Measurements from ENCODE around the gene ATP12A. TPM values are rescaled to one million over a fixed set of nuclear protein-coding genes. Genes with fewer than 3 reads are reported as not detected.

ATP12A gene
- total RNA-seq, 4 donors from 2014 or later: not detected

GRCh38 chr13:24663586-24663985 is 16.6 kb upstream of the ATP12A start:
- H3K4me1 ChIP-seq: no peaks in the 10 kb centered on the region
- in situ Hi-C loops (cut with MboI; ENCODE audit: low sequenced_read_pairs in 4 of 4): no loop called here
- no peaks in the 10 kb centered on the region for H3K27me3 ChIP-seq
- ATAC-seq: no peak
- no peak for TF ChIP-seq POLR2A (IDR thresholded peaks at IDR 0.05)
- no peak for TF ChIP-seq CTCF (IDR thresholded peaks at IDR 0.05 in 4 of 5, conservative IDR thresholded peaks at IDR 0.05 in 1 of 5)
- H3K9me3 ChIP-seq: no peaks in the 10 kb centered on the region
- intact Hi-C loops (cut with DNase I; ENCODE audit: low total_unique reads): no loop called here
- no peaks in the 10 kb centered on the region for H3K36me3 ChIP-seq
- DNase-seq: no peak
- no peak overlapping the region for H3K27ac ChIP-seq
- no peak overlapping the region for H3K4me3 ChIP-seq

DNA sequence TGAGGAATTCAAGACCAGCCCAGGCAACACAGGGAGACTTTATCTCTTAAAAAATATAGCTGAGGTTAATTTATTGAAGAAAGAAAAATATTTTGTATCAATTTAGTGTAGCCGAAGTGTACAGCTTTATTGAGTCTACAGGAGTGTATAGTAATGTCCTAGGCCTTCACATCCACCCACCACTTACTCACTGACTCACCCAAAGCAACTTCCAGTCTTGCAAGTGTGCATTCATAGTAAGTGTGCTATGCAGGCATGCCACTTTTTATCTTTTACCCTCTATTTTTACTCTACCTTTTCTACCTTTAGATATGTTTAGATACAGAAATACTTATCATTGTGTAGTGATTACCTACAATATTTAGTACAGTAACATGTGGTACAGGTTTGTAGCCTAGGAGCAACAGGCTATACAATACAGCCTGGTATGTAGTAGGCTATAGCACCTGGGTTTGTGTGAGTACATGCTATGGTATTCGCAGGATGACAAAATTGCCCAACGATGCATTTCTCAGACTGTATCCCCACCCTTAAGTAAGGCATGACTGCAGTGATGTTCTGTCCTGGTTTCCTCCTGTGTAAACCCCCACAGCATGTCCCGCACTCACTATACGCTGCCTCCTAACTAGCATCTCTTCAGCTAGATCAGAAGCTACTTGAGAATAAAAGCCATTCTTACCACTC is 15.3 kb upstream of the ATP12A start:
- Histone ChIP-seq H3K9me3 (no peaks in the 10 kb centered on the region), H3K4me3 (no peak overlapping the region), H3K4me1 (no peaks in the 10 kb centered on the region), H3K36me3 (no peaks in the 10 kb centered on the region), H3K27me3 (no peaks in the 10 kb centered on the region), H3K27ac (no peak overlapping the region)
- intact Hi-C loops (cut with DNase I; ENCODE audit: low total_unique reads) (no loop called here), in situ Hi-C loops (cut with MboI; ENCODE audit: low sequenced_read_pairs in 4 of 4) (no loop called here)
- no peak for TF ChIP-seq CTCF (IDR thresholded peaks at IDR 0.05 in 4 of 5, conservative IDR thresholded peaks at IDR 0.05 in 1 of 5)
- TF ChIP-seq POLR2A (IDR thresholded peaks at IDR 0.05): no peak
- ATAC-seq: no peak
- no peak for DNase-seq

DNA sequence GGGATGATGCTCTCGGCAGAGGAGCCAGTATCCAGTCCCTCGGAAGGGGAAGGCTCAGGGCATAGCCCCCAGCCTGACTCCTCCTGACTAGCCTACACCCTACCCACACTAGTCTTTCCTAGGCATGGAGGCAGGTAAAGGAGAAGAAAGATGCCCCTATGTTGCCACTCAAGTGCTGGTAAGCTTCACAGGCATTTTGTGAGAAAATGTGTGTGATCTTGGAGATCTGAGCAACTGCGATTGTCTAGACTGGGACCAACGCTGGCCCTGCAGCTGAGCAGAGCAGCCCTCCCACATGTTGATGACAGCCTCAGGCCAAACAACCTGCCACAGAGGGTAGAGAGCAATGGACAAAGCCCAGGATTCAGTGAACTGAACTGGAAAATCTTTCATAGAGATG is 11.7 kb upstream of the ATP12A start:
- no peak overlapping the region for H3K27ac ChIP-seq
- intact Hi-C loops (cut with DNase I; ENCODE audit: low total_unique reads) (no loop called here), in situ Hi-C loops (cut with MboI; ENCODE audit: low sequenced_read_pairs in 4 of 4) (no loop called here)
- H3K36me3 ChIP-seq: no peaks in the 10 kb centered on the region
- no peak overlapping the region for H3K4me3 ChIP-seq
- TF ChIP-seq CTCF (IDR thresholded peaks at IDR 0.05 in 4 of 5, conservative IDR thresholded peaks at IDR 0.05 in 1 of 5) (no peak), POLR2A (IDR thresholded peaks at IDR 0.05) (no peak)
- no peak for DNase-seq
- no peaks in the 10 kb centered on the region for H3K4me1 ChIP-seq
- H3K9me3 ChIP-seq: no peaks in the 10 kb centered on the region
- no peak for ATAC-seq
- H3K27me3 ChIP-seq: no peaks in the 10 kb centered on the region

DNA sequence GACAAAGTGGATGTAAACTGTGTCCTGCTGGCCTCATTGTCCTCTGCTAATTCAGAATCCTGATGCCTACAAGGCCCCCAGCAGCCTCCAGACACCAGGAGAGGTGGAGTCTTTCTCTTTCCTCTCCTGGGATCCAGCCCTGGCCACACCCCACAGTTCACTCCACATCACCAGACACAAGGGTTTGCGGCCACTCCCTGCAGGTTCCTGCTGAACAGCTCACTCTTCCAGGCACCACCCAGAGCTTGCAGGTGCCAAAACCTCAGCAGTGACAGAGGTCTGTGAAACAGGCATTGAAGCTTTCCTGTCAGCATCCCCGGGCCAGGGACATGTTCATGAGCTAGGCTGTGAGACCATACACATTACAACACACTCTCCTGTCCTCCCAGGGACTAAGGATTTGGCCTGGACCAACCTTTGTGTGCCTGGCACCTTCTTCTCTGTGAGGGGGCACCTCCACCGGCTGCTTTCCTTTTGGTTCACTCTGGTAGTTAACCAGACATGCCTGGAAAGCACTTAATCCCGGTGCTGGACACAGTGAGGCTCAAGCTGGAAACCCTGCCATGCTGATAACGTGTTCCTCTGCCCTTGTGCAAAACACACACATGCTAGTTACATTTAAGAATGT is 11.1 kb upstream of the ATP12A start:
- TF ChIP-seq POLR2A (IDR thresholded peaks at IDR 0.05) (no peak), CTCF (IDR thresholded peaks at IDR 0.05 in 4 of 5, conservative IDR thresholded peaks at IDR 0.05 in 1 of 5) (no peak)
- Histone ChIP-seq H3K9me3 (no peaks in the 10 kb centered on the region), H3K4me1 (no peaks in the 10 kb centered on the region), H3K4me3 (no peak overlapping the region), H3K36me3 (no peaks in the 10 kb centered on the region), H3K27ac (no peak overlapping the region), H3K27me3 (no peaks in the 10 kb centered on the region)
- no peak for ATAC-seq
- in situ Hi-C loops (cut with MboI; ENCODE audit: low sequenced_read_pairs in 4 of 4) (no loop called here), intact Hi-C loops (cut with DNase I; ENCODE audit: low total_unique reads) (no loop called here)
- no peak for DNase-seq

Data from gastrocnemius medialis (tissue), 4 donors.